SH-SY5Y (cell line): ENCODE measurements around the gene CA10.

Experiments used
- GATA2 ChIP-seq: IDR thresholded peaks from 2 replicates; pipeline ENCODE4 v1.6.1; 2011; ENCODE audit warnings: mild to moderate bottlenecking, low read depth, low read length
- GATA3 ChIP-seq: IDR thresholded peaks from 2 replicates; pipeline ENCODE4 v1.6.1; 2011; ENCODE audit warnings: low read depth, mild to moderate bottlenecking, low read length, moderate library complexity

GRCh38 chr17:52134641-52135040, 23.9 kb downstream of the CA10 start:
- TF ChIP-seq GATA2 (no peak), GATA3 (no peak)
